Mucosa of stomach (tissue), 1 donor: ENCODE data around the gene ACP5.
"Not testable (repeated sequence)": the region's sequence is repeated elsewhere in the genome, so short reads cannot be mapped to it uniquely, and the experiment has no call there.

Experiments used
- H3K27me3 ChIP-seq: one replicate; pipeline ENCODE4 v1.7.0; 2013; ENCODE audit warnings: mild to moderate bottlenecking, low read length; ENCODE audit not compliant: control insufficient read depth, insufficient read depth
- H3K36me3 ChIP-seq: one replicate; pipeline ENCODE4 v1.7.0; 2013; ENCODE audit warnings: low read length; ENCODE audit not compliant: control insufficient read depth, insufficient read depth
- H3K4me1 ChIP-seq: one replicate; pipeline ENCODE4 v1.7.0; 2013; ENCODE audit warnings: mild to moderate bottlenecking, low read length; ENCODE audit not compliant: control insufficient read depth, insufficient read depth
- H3K4me3 ChIP-seq: one replicate; pipeline ENCODE4 v1.7.0; 2013; ENCODE audit warnings: low read length
- H3K9ac ChIP-seq: one replicate; pipeline ENCODE4 v1.7.0; 2013; ENCODE audit warnings: mild to moderate bottlenecking, low read length, moderate library complexity
- H3K9me3 ChIP-seq: one replicate; pipeline ENCODE4 v1.7.0; 2013; ENCODE audit warnings: mild to moderate bottlenecking, low read length, moderate library complexity; ENCODE audit not compliant: control insufficient read depth
- donor health status: Pancreatic carcinoma.

The ACP5 gene

GRCh38 chr19:11573763-11574162 lies 3.7 kb downstream of the ACP5 start:
- H3K36me3 ChIP-seq, H3K27me3 ChIP-seq, H3K4me1 ChIP-seq, H3K9me3 ChIP-seq, H3K4me3 ChIP-seq, H3K9ac ChIP-seq: not testable (repeated sequence)

- H3K36me3 ChIP-seq, H3K9ac ChIP-seq, H3K27me3 ChIP-seq, H3K4me1 ChIP-seq, H3K4me3 ChIP-seq, H3K9me3 ChIP-seq: not testable (repeated sequence)
Measured at GRCh38 chr19:11573354-11573753, 4.1 kb downstream of the ACP5 start.

- Histone ChIP-seq H3K36me3 (no peaks in the 10 kb centered on the region), H3K4me3 (no peak overlapping the region), H3K4me1 (no peaks in the 10 kb centered on the region), H3K9ac (no peak overlapping the region), H3K9me3 (no peaks in the 10 kb centered on the region), H3K27me3 (no peaks in the 10 kb centered on the region)
Measured at GRCh38 chr19:11570039-11570462, 7.4 kb downstream of the ACP5 start.

- Histone ChIP-seq H3K36me3 (no peaks in the 10 kb centered on the region), H3K4me3 (no peak overlapping the region), H3K9me3 (no peaks in the 10 kb centered on the region), H3K4me1 (no peaks in the 10 kb centered on the region), H3K27me3 (no peaks in the 10 kb centered on the region), H3K9ac (no peak overlapping the region)
Measured at GRCh38 chr19:11566164-11566563, 11.3 kb downstream of the ACP5 start.

- H3K4me1 ChIP-seq, H3K27me3 ChIP-seq, H3K4me3 ChIP-seq, H3K9me3 ChIP-seq, H3K36me3 ChIP-seq, H3K9ac ChIP-seq: not testable (repeated sequence)
Measured at GRCh38 chr19:11565649-11565980, 11.8 kb downstream of the ACP5 start.

GRCh38 chr19:11564082-11564807 lies 13.2 kb downstream of the ACP5 start:
- not testable (repeated sequence) for H3K36me3 ChIP-seq, H3K4me1 ChIP-seq, H3K4me3 ChIP-seq, H3K27me3 ChIP-seq, H3K9ac ChIP-seq, H3K9me3 ChIP-seq

- H3K36me3 ChIP-seq = no peaks in the 10 kb centered on the region
- H3K4me3 ChIP-seq = no peak overlapping the region
Measured at GRCh38 chr19:11563532-11563931, 13.9 kb downstream of the ACP5 start.

GRCh38 chr19:11560404-11561051 lies 16.9 kb downstream of the ACP5 start:
- Histone ChIP-seq H3K4me1 (peaks cover 10% of the 10 kb centered on the region), H3K36me3 (no peaks in the 10 kb centered on the region), H3K9me3 (no peaks in the 10 kb centered on the region), H3K4me3 (no peak overlapping the region), H3K27me3 (no peaks in the 10 kb centered on the region), H3K9ac (no peak overlapping the region)

More at GRCh38 chr19:11563532-11563931, 13.9 kb downstream of the ACP5 start:
- peaks cover under 1% of the 10 kb centered on the region for H3K4me1 ChIP-seq
- H3K9me3 ChIP-seq = no peaks in the 10 kb centered on the region
- H3K9ac ChIP-seq = no peak overlapping the region
- H3K27me3 ChIP-seq = no peaks in the 10 kb centered on the region

- Histone ChIP-seq H3K9me3 (no peaks in the 10 kb centered on the region), H3K4me1 (peaks cover 10% of the 10 kb centered on the region), H3K9ac (peak within 1 kb of the TSS; percentile 79), H3K27me3 (no peaks in the 10 kb centered on the region), H3K4me3 (peak within 1 kb of the TSS; percentile 90), H3K36me3 (no peaks in the 10 kb centered on the region)
Measured at GRCh38 chr19:11558881-11559828, 18.3 kb downstream of the ACP5 start, which contains the start of gene ELOF1. TSS of gene ELOF1 (minus strand) at chr19:11559230. CDS start at chr19:11554347, 4,883 bp downstream.

- H3K4me1 ChIP-seq = peaks cover 10% of the 10 kb centered on the region
- no peak overlapping the region for H3K4me3 ChIP-seq
- H3K27me3 ChIP-seq = no peaks in the 10 kb centered on the region
- no peak overlapping the region for H3K9ac ChIP-seq
- no peaks in the 10 kb centered on the region for H3K9me3 ChIP-seq
- no peaks in the 10 kb centered on the region for H3K36me3 ChIP-seq
Measured at GRCh38 chr19:11556634-11557420, 20.6 kb downstream of the ACP5 start.

- Histone ChIP-seq H3K4me3 (no peak overlapping the region), H3K27me3 (no peaks in the 10 kb centered on the region), H3K9me3 (no peaks in the 10 kb centered on the region), H3K4me1 (peaks cover 10% of the 10 kb centered on the region), H3K36me3 (no peaks in the 10 kb centered on the region), H3K9ac (no peak overlapping the region)
Measured at GRCh38 chr19:11555246-11555645, 22.2 kb downstream of the ACP5 start.
